Spleen (tissue), 11 donors: ENCODE results near the gene SYCE1L. TPM values are rescaled to one million over a fixed set of nuclear protein-coding genes. Genes with fewer than 3 reads are reported as not detected.

ENCODE experiments used
- DNase-seq: peaks from one replicate; pipeline ENCODE4 v3.0.0-alpha.2; 2020
- H3K27ac ChIP-seq, 8 donors: fragments of 200-600 bp; sonication (generic) in 7 of 8; 1 replicate in 4 of 8; 2 replicates in 4 of 8; pipeline versions ENCODE4 v1.5.0 to v1.8.0; 2016 to 2021; ENCODE audit warnings: inconsistent platforms in 4 of 8, mild to moderate bottlenecking in 4 of 8, moderate library complexity in 1 of 8
- H3K27me3 ChIP-seq, 7 donors: fragments of 200-600 bp; sonication (generic) in 6 of 7; replicated peaks in 1 of 7; 1 replicate in 4 of 7; 2 replicates in 3 of 7; pipeline versions ENCODE4 v1.5.0 to v1.8.0; 2016 to 2021; ENCODE audit warnings: inconsistent platforms in 3 of 7, mild to moderate bottlenecking in 1 of 7
- H3K36me3 ChIP-seq, 6 donors: fragments of 200-600 bp; sonication (generic) in 5 of 6; 1 replicate in 4 of 6; 2 replicates in 2 of 6; pipeline versions ENCODE4 v1.5.0 to v1.8.0; 2016 to 2021; ENCODE audit warnings: inconsistent platforms in 2 of 6
- H3K4me1 ChIP-seq, 6 donors: fragments of 200-600 bp; sonication (generic) in 5 of 6; 1 replicate in 3 of 6; 2 replicates in 3 of 6; pipeline versions ENCODE4 v1.5.0 to v1.8.0; 2016 to 2021; ENCODE audit warnings: inconsistent platforms in 3 of 6
- H3K4me3 ChIP-seq, 8 donors: fragments of 200-600 bp; sonication (generic) in 7 of 8; 1 replicate in 4 of 8; 2 replicates in 4 of 8; pipeline versions ENCODE4 v1.5.0 to v1.8.0; 2016 to 2021; ENCODE audit warnings: inconsistent platforms in 4 of 8, mild to moderate bottlenecking in 4 of 8, moderate library complexity in 2 of 8
- H3K9me3 ChIP-seq, 8 donors: fragments of 200-600 bp; sonication (generic) in 7 of 8; 1 replicate in 4 of 8; 2 replicates in 4 of 8; pipeline versions ENCODE4 v1.5.0 to v1.8.0; 2016 to 2021; ENCODE audit warnings: inconsistent platforms in 4 of 8
- POLR2A ChIP-seq, 3 donors: fragments of 450-650 bp; IDR thresholded peaks; one replicate each; pipeline ENCODE4 v1.5.1; 2017; ENCODE audit warnings: antibody characterized with exemption in 3 of 3, mild to moderate bottlenecking in 1 of 3
- POLR2AphosphoS5 ChIP-seq, 3 donors: sonication (generic); formaldehyde crosslinking; IDR thresholded peaks; one replicate each; pipeline ENCODE4 v1.5.1; 2017; ENCODE audit warnings: antibody characterized with exemption in 3 of 3
- WGBS, 5 donors: extraction: QIAGEN DNeasy Blood & Tissue Kit in 3 of 5; methylation state at CpG; one replicate each; pipeline versions ENCODE4 v1.1.5 to v1.1.7; 2013 to 2018; 5-methylcytosine and 5-hydroxymethylcytosine counted together
- intact Hi-C: fragments of 100-400 bp; cut with DNase I; formaldehyde crosslinking; loops from one replicate; pipeline ENCODE4 v1.15.0; 2023; ENCODE audit warnings: low total_unique reads
- polyA plus RNA-seq, 3 donors: library from polyadenylated mRNA; stranded (reverse); fragments of 200-250 nt; gene quantifications; one replicate each; pipeline ENCODE4 v1.2.1, GENCODE V29; 2013
- total RNA-seq, 7 donors: library from RNA; depleted of rRNA in 3 of 7; stranded (reverse); fragments of >200 nt in 3 of 7; fragmentation: NEBNext Ultra II Directional in 4 of 7; extraction: Animal tissue kit (Norgen Biotek cat#: 25700) in 4 of 7; gene quantifications; one replicate each; pipeline versions ENCODE4 v1.1.0 to v1.2.1, GENCODE V29; 2016 to 2021
- TF ChIP-seq, protein P1 (sequence below), 11 experiments: fragments of 200-600 bp in 7 of 11; fragments of 450-650 bp in 4 of 11; sonication (generic) in 4 of 11; IDR thresholded peaks in 8 of 11; conservative IDR thresholded peaks in 3 of 11; 1 replicate in 7 of 11; 2 replicates in 4 of 11; pipeline versions ENCODE4 v1.4.0 to v1.8.0; 2016 to 2021; ENCODE audit warnings: antibody characterized with exemption in 11 of 11, inconsistent platforms in 4 of 11, mild to moderate bottlenecking in 1 of 11
- donor health status: healthy with polysubstance abuse.
- donor health status: DM: no; HTN: no; CAD: no; lungs with moderate emphysema.
- donor health status: DM: no; HTN: no; CAD: no.
- donor health status: Bipolar disorder and iron deficiency.
- donor health status: healthy.
- donor health status: DM: no; HTN: no; CAD: no.
- donor health status: DM: yes; HTN: yes; CAD: no.

Gene SYCE1L
- total and polyA plus RNA-seq, 10 donors, result 1.4 to 9.6 (median 4.4) TPM; not detected in 2

GRCh38 chr16:77190190-77190477, 9.1 kb upstream of the SYCE1L start:
- peaks cover 0 to 26% (median 22%) of the 10 kb centered on the region in 6 donors for H3K36me3 ChIP-seq

GRCh38 chr16:77190478-77191258, 8.5 kb upstream of the SYCE1L start, which contains the start of gene MON1B:
MON1B (plus strand) TSS chr16:77191190; CDS start chr16:77191486, 296 bp downstream.
- peaks cover 0 to 31% (median 27%) of the 10 kb centered on the region in 6 donors for H3K36me3 ChIP-seq
- H3K4me3 ChIP-seq, result peak within 1 kb of the TSS; percentile 50 to 90 (median 78)
- 0 to 1% (median 0%) methylated on average over 49 to 63 of the region's 63 CpGs for WGBS, 5 donors
- intact Hi-C loops, result no loop called here
- peak; percentile 2 to 67 (median 46) for TF ChIP-seq POLR2A (IDR thresholded peaks at IDR 0.05)
- TF ChIP-seq POLR2AphosphoS5 (IDR thresholded peaks at IDR 0.05), result peak; percentile 92 to 95 (median 93)
- TF ChIP-seq, protein P1, sequence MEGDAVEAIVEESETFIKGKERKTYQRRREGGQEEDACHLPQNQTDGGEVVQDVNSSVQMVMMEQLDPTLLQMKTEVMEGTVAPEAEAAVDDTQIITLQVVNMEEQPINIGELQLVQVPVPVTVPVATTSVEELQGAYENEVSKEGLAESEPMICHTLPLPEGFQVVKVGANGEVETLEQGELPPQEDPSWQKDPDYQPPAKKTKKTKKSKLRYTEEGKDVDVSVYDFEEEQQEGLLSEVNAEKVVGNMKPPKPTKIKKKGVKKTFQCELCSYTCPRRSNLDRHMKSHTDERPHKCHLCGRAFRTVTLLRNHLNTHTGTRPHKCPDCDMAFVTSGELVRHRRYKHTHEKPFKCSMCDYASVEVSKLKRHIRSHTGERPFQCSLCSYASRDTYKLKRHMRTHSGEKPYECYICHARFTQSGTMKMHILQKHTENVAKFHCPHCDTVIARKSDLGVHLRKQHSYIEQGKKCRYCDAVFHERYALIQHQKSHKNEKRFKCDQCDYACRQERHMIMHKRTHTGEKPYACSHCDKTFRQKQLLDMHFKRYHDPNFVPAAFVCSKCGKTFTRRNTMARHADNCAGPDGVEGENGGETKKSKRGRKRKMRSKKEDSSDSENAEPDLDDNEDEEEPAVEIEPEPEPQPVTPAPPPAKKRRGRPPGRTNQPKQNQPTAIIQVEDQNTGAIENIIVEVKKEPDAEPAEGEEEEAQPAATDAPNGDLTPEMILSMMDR (IDR thresholded peaks at IDR 0.05 in 8 of 11, conservative IDR thresholded peaks at IDR 0.05 in 3 of 11), result peak in 4 of 11 experiments; percentile 10 to 28 (median 18)
- peaks cover 8 to 57% (median 35%) of the 10 kb centered on the region in 6 donors for H3K4me1 ChIP-seq
- peak; percentile 98 for DNase-seq
- H3K9me3 ChIP-seq, result no peaks in the 10 kb centered on the region
- H3K27ac ChIP-seq, result peak within 1 kb of the TSS; percentile 93 to 99 (median 98)
- H3K27me3 ChIP-seq, result no peaks in the 10 kb centered on the region

More at GRCh38 chr16:77190190-77190477, 9.1 kb upstream of the SYCE1L start:
- DNase-seq, result no peak
- peaks cover 8 to 53% (median 35%) of the 10 kb centered on the region in 6 donors for H3K4me1 ChIP-seq
- H3K27ac ChIP-seq, result peak overlapping the region; percentile 93 to 99 (median 98)
- intact Hi-C loops, result no loop called here
- H3K9me3 ChIP-seq, result no peaks in the 10 kb centered on the region
- H3K27me3 ChIP-seq, result peaks cover 0 to 4% (median 0%) of the 10 kb centered on the region in 7 donors
- peak overlapping the region; percentile 50 to 90 (median 78) for H3K4me3 ChIP-seq
- TF ChIP-seq, protein P1 (IDR thresholded peaks at IDR 0.05 in 8 of 11, conservative IDR thresholded peaks at IDR 0.05 in 3 of 11), result no peak
- TF ChIP-seq POLR2A (IDR thresholded peaks at IDR 0.05) (no peak), POLR2AphosphoS5 (IDR thresholded peaks at IDR 0.05) (no peak)
- 0% methylated on average over 16 to 19 of the region's 19 CpGs for WGBS, 5 donors

DNA sequence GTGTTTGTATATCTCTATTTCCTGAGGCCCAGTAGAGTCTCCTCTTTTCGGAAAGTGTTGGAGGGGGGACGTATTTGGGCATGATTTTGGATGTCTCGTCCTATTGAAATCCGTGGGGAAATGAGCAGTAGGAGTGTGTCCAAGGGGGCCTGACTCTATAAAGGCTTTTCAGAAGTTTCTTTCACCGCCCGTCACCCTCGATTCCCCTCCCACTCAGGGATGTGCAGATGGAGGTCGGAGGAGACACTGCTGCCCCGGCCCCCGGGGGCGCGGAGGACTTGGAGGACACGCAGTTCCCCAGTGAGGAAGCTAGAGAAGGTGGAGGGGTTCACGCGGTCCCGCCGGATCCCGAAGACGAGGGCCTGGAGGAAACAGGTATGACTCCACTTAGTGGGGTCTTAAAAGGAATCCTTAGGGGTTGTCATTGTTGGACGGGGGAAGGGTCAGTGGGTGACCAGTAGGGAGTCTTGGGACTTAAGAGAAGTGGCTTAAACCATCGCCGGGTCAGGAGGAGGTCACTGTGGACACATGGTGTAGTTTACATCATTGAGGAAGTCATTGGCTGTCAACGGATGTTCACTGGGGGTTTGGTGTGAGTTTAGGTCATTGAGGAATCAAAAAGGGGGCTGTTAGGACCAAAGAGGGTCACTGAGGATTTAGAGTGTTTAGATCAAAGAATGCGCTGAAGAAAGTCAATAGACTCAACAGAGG, 7.8 kb upstream of the SYCE1L start:
- H3K9me3 ChIP-seq, result no peaks in the 10 kb centered on the region
- intact Hi-C loops, result no loop called here
- WGBS, 5 donors, result 4 to 5% (median 4%) methylated on average over 23 to 24 of the region's 24 CpGs
- peak overlapping the region; percentile 93 to 99 (median 98) for H3K27ac ChIP-seq
- peak; percentile 93 for DNase-seq
- TF ChIP-seq POLR2AphosphoS5 (IDR thresholded peaks at IDR 0.05), result no peak
- peaks cover 0 to 39% (median 35%) of the 10 kb centered on the region in 6 donors for H3K36me3 ChIP-seq
- H3K27me3 ChIP-seq, result no peaks in the 10 kb centered on the region
- peak overlapping the region; percentile 50 to 90 (median 78) for H3K4me3 ChIP-seq
- H3K4me1 ChIP-seq, result peaks cover 8 to 61% (median 35%) of the 10 kb centered on the region in 6 donors

DNA sequence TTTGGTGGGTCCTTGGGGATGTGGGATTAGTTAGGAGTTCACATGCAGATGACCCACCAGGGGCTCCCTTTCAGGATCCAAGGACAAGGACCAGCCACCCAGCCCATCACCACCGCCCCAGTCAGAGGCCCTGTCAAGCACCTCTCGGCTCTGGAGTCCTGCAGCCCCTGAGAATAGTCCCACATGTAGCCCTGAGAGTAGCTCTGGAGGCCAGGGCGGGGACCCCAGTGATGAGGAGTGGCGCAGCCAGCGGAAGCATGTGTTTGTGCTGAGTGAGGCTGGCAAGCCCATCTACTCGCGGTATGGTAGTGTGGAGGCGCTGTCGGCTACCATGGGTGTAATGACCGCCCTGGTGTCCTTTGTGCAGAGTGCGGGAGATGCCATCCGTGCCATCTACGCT, 5.8 kb upstream of the SYCE1L start:
- intact Hi-C loops, result no loop called here

More for the DNA sequence above, 5.8 kb upstream of the SYCE1L start:
- H3K27ac ChIP-seq, result no peak overlapping the region
- peaks cover 8 to 61% (median 35%) of the 10 kb centered on the region in 6 donors for H3K4me1 ChIP-seq
- no peaks in the 10 kb centered on the region for H3K27me3 ChIP-seq
- H3K4me3 ChIP-seq, result peak overlapping the region in 1 of 8 donors; percentile 90
- 93 to 99% (median 98%) methylated on average over 12 to 13 of the region's 13 CpGs for WGBS, 5 donors
- peaks cover 0 to 58% (median 54%) of the 10 kb centered on the region in 6 donors for H3K36me3 ChIP-seq
- no peaks in the 10 kb centered on the region for H3K9me3 ChIP-seq
- no peak for TF ChIP-seq POLR2AphosphoS5 (IDR thresholded peaks at IDR 0.05)
- TF ChIP-seq, protein P1 (IDR thresholded peaks at IDR 0.05 in 8 of 11, conservative IDR thresholded peaks at IDR 0.05 in 3 of 11), result no peak
- TF ChIP-seq POLR2A (IDR thresholded peaks at IDR 0.05), result no peak
- peak; percentile 81 for DNase-seq
